ENCODE results near the gene NTM. TPM values are rescaled to one million over a fixed set of nuclear protein-coding genes. Genes with fewer than 3 reads are reported as not detected.

Gene NTM
- polyA plus RNA-seq, 1 donor from 2014 or later, result 39.4 TPM

DNA sequence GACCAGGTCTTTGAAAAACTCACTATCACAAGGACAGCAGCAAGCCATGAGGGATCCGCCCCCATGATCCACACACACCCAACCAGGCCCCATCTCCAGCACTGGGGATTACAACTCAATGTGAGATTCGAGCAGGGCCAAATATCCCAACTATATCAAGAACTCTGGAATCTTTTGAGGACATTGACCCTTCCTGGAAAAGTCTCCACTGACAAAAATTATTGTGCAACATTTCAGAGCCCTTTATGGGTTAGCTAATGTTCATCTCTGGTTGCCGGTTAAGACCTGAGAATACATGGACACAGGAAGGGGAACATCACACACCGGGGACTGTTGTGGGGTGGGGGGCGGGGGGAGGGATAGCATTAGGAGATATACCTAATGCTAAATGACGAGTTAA is 479.1 kb downstream of the NTM start:
- Histone ChIP-seq H3K4me3 (ENCODE audit: low read length) (no peak overlapping the region), H4K20me1 (ENCODE audit: insufficient read depth) (no peaks in the 10 kb centered on the region), H3K79me2 (replicated peaks; ENCODE audit: insufficient read depth, low read length) (no peaks in the 10 kb centered on the region), H3K36me3 (ENCODE audit: insufficient read depth, low read length) (no peaks in the 10 kb centered on the region), H2AFZ (ENCODE audit: low read depth, low read length) (no peak overlapping the region), H3K27ac (ENCODE audit: low read length) (no peak overlapping the region), H3F3A (ENCODE audit: insufficient read depth, low read length, poor library complexity, severe bottlenecking) (no peaks in the 10 kb centered on the region), H3K9ac (ENCODE audit: low read length) (no peak overlapping the region), H3K9me3 (ENCODE audit: low read length) (no peaks in the 10 kb centered on the region), H3K27me3 (ENCODE audit: insufficient read depth, low read depth, low read length) (no peaks in the 10 kb centered on the region), H3K9me2 (ENCODE audit: insufficient read depth, low read length) (no peaks in the 10 kb centered on the region), H3K4me2 (ENCODE audit: low read length) (no peak overlapping the region)
- TF ChIP-seq RAD21 (conservative IDR thresholded peaks at IDR 0.05) (no peak), POLR2AphosphoS5 (IDR thresholded peaks at IDR 0.05) (no peak)

DNA sequence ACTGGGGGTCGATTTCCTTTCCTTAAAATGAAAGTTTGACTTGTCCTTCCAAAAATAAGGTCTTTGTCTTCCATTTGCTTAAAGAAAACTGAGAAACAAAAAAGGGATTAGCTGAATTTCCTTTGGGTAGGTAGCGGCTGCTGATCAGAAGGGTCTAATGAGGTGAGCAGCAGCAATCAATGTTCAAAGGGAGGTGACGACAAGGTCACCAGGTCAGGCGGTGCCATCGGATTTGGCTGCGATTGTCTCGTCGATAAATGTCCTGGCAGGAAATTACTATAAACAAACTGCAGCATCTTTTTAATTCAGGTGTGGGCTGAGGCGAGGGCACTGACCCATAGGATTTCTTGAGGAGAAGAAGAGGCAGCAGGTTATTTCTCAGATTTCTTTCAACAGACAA is 480.1 kb downstream of the NTM start:
- TF ChIP-seq EZH2 (IDR thresholded peaks at IDR 0.05; ENCODE audit: borderline replicate concordance, insufficient read depth, low read length, poor library complexity, severe bottlenecking) (no peak), POLR2AphosphoS5 (IDR thresholded peaks at IDR 0.05) (no peak), TAF1 (IDR thresholded peaks at IDR 0.05; ENCODE audit: low read depth) (no peak), SMC3 (conservative IDR thresholded peaks at IDR 0.05; ENCODE audit: poor library complexity) (no peak), RAD21 (conservative IDR thresholded peaks at IDR 0.05) (no peak), MXI1 (conservative IDR thresholded peaks at IDR 0.05; ENCODE audit: poor library complexity, severe bottlenecking) (no peak), EP300 (conservative IDR thresholded peaks at IDR 0.05; ENCODE audit: poor library complexity, severe bottlenecking) (no peak)
- TF ChIP-seq, protein P1, sequence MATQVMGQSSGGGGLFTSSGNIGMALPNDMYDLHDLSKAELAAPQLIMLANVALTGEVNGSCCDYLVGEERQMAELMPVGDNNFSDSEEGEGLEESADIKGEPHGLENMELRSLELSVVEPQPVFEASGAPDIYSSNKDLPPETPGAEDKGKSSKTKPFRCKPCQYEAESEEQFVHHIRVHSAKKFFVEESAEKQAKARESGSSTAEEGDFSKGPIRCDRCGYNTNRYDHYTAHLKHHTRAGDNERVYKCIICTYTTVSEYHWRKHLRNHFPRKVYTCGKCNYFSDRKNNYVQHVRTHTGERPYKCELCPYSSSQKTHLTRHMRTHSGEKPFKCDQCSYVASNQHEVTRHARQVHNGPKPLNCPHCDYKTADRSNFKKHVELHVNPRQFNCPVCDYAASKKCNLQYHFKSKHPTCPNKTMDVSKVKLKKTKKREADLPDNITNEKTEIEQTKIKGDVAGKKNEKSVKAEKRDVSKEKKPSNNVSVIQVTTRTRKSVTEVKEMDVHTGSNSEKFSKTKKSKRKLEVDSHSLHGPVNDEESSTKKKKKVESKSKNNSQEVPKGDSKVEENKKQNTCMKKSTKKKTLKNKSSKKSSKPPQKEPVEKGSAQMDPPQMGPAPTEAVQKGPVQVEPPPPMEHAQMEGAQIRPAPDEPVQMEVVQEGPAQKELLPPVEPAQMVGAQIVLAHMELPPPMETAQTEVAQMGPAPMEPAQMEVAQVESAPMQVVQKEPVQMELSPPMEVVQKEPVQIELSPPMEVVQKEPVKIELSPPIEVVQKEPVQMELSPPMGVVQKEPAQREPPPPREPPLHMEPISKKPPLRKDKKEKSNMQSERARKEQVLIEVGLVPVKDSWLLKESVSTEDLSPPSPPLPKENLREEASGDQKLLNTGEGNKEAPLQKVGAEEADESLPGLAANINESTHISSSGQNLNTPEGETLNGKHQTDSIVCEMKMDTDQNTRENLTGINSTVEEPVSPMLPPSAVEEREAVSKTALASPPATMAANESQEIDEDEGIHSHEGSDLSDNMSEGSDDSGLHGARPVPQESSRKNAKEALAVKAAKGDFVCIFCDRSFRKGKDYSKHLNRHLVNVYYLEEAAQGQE (IDR thresholded peaks at IDR 0.05; ENCODE audit: borderline replicate concordance), result no peak
- TF ChIP-seq, protein P2, sequence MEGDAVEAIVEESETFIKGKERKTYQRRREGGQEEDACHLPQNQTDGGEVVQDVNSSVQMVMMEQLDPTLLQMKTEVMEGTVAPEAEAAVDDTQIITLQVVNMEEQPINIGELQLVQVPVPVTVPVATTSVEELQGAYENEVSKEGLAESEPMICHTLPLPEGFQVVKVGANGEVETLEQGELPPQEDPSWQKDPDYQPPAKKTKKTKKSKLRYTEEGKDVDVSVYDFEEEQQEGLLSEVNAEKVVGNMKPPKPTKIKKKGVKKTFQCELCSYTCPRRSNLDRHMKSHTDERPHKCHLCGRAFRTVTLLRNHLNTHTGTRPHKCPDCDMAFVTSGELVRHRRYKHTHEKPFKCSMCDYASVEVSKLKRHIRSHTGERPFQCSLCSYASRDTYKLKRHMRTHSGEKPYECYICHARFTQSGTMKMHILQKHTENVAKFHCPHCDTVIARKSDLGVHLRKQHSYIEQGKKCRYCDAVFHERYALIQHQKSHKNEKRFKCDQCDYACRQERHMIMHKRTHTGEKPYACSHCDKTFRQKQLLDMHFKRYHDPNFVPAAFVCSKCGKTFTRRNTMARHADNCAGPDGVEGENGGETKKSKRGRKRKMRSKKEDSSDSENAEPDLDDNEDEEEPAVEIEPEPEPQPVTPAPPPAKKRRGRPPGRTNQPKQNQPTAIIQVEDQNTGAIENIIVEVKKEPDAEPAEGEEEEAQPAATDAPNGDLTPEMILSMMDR (IDR thresholded peaks at IDR 0.05; ENCODE audit: poor library complexity, severe bottlenecking), result no peak

More for the DNA sequence above, 480.1 kb downstream of the NTM start:
- Histone ChIP-seq H3K27ac (ENCODE audit: low read length) (no peak overlapping the region), H3K36me3 (ENCODE audit: insufficient read depth, low read length) (no peaks in the 10 kb centered on the region), H3K9me3 (ENCODE audit: low read length) (no peaks in the 10 kb centered on the region), H3K4me3 (ENCODE audit: low read length) (no peak overlapping the region), H4K20me1 (ENCODE audit: insufficient read depth) (no peaks in the 10 kb centered on the region), H3K27me3 (ENCODE audit: insufficient read depth, low read depth, low read length) (no peaks in the 10 kb centered on the region), H3F3A (ENCODE audit: insufficient read depth, low read length, poor library complexity, severe bottlenecking) (no peaks in the 10 kb centered on the region), H3K4me2 (ENCODE audit: low read length) (no peak overlapping the region), H2AFZ (ENCODE audit: low read depth, low read length) (no peak overlapping the region), H3K79me2 (replicated peaks; ENCODE audit: insufficient read depth, low read length) (no peaks in the 10 kb centered on the region), H3K9me2 (ENCODE audit: insufficient read depth, low read length) (no peaks in the 10 kb centered on the region), H3K9ac (ENCODE audit: low read length) (no peak overlapping the region)

Data from neural cell (in vitro differentiated cells).